ENCODE data around the gene STK32B.

STK32B gene

DNA sequence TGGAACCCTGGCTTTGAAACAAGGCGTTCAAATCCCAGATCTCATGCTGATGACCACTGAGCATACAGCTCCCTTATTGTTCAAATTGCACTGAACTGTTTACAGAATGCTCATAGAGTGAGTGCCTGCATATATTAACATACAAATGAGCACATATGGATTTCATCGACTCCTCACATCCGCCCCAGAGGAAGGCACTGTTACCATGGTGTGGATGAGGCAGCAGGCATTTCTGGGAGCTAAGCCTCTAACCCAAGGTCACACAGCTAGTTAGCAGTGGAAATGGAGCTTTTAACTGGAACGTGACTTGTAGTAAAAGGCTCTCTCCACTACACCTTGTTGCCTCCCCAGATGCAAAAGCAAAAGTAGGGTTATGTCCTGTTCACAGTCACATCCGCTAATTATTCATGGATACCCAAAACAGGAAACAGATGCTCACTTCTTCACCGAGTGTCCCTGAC, 289.7 kb downstream of the STK32B start:
- H3K9me3 Mint-ChIP-seq = peaks cover 5% of the 10 kb centered on the region
- no peak overlapping the region for H3K4me3 Mint-ChIP-seq
- H3K36me3 Mint-ChIP-seq (ENCODE audit: low read depth) = no peaks in the 10 kb centered on the region
- H3K27me3 Mint-ChIP-seq = no peaks in the 10 kb centered on the region
- H3K27ac Mint-ChIP-seq = no peak overlapping the region
- no peaks in the 10 kb centered on the region for H3K4me1 Mint-ChIP-seq (ENCODE audit: low read depth)

DNA sequence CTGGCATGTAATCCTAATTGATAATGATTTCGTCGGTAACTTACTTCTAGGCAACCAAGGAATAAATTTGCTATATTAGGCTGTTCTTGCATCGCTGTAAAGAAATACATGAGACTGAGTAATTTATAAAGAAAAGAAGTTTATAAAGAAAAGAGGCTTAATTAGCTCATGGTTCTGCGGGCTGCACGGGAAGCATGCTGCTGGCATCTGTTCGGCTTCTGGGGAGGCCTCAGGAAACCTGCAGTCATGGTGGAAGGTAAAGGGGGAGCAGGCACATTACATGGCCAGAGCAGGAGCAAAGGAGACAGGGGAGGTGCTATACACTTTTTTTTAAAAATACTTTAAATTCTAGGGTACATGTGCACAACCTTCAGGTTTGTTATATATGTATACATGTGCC, 290.2 kb downstream of the STK32B start:
- Mint-ChIP-seq H3K4me1 (ENCODE audit: low read depth) (no peaks in the 10 kb centered on the region), H3K9me3 (peaks cover 5% of the 10 kb centered on the region), H3K4me3 (no peak overlapping the region), H3K36me3 (ENCODE audit: low read depth) (no peaks in the 10 kb centered on the region), H3K27me3 (no peaks in the 10 kb centered on the region), H3K27ac (no peak overlapping the region)

DNA sequence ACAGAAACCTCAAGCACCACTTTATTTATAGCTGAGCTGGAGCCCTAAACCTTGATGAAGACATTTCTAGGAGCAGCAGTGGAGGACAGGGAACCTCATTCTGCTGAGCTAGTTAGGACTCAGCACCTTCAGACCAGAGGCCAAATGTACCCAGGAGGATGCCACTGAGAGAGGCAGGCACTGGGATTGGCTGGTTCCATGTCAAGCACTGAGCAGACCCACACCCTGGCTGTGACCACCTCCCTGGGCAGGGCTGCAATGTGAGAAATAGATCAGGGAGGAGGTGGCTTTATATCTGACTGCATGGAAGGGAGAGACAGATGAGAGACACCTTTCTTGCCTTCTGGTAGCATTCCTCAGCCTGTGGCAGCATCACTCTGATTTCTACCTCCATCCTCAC, 304.6 kb downstream of the STK32B start:
- peaks cover 4% of the 10 kb centered on the region for H3K27me3 Mint-ChIP-seq
- no peak overlapping the region for H3K4me3 Mint-ChIP-seq
- no peaks in the 10 kb centered on the region for H3K36me3 Mint-ChIP-seq (ENCODE audit: low read depth)
- H3K4me1 Mint-ChIP-seq (ENCODE audit: low read depth) = no peaks in the 10 kb centered on the region
- H3K9me3 Mint-ChIP-seq = peaks cover 3% of the 10 kb centered on the region
- no peak overlapping the region for H3K27ac Mint-ChIP-seq

DNA sequence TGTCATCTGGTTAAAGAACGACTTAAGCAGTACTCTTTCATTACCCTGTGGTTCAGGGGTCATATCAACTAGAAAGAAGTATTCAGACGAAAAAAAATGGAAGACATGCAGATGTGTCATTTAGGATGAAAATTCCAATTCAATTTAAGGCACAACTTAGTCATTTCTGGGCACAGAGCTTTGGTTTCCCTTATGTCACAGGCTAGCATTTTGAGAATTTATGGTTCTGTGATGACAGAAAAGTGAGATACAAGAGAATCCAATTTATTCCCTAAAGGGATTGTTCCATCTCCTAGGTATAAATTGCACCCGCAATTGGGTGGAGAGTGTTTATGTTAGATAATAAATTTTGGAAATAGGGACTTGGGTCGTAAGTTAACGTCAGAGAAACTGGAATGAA, 306.6 kb downstream of the STK32B start:
- H3K27ac Mint-ChIP-seq = no peak overlapping the region
- no peaks in the 10 kb centered on the region for H3K36me3 Mint-ChIP-seq (ENCODE audit: low read depth)
- no peak overlapping the region for H3K4me3 Mint-ChIP-seq
- no peaks in the 10 kb centered on the region for H3K27me3 Mint-ChIP-seq
- H3K4me1 Mint-ChIP-seq (ENCODE audit: low read depth) = no peaks in the 10 kb centered on the region
- peaks cover 3% of the 10 kb centered on the region for H3K9me3 Mint-ChIP-seq

DNA sequence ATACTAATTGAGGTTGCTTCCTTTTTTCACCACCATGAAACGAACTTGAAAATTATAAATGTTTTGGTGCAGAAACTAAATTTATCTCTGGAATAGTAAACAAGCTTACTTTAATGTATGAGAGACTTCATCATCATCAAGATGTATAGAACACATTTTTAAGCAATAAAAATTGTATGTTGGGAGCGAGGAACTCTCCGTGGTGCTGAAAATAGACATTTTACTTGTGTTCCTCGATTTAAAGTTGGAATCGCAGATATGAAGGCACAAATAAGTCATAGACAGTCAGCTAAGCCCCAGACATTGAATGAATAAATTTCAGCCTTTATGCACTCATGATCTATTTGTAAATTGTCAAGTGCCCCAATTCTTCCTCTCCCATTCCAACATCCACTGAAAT, 310.7 kb downstream of the STK32B start:
- Mint-ChIP-seq H3K4me3 (no peak overlapping the region), H3K27me3 (no peaks in the 10 kb centered on the region), H3K4me1 (ENCODE audit: low read depth) (no peaks in the 10 kb centered on the region), H3K36me3 (ENCODE audit: low read depth) (no peaks in the 10 kb centered on the region), H3K27ac (no peak overlapping the region), H3K9me3 (peaks cover 3% of the 10 kb centered on the region)

DNA sequence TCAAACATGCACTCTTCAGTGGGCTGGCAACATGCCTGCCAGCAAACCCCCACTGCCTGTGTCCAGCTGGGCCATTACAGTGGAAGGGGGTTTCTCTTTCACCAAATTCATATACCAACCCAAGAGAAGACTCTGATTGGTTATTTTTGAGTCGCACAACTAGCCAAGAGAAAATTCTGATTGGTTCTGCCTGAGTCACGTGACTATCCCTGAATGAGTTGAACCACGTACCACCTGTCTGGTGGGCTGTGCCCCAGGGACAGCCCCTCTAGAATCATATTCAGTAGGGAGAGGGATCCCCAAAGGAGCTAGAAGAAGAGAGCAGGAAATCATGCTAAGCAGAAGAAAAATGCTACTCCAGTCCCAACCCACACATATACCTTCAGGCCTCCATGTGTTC, 313.1 kb downstream of the STK32B start:
- H3K4me1 Mint-ChIP-seq (ENCODE audit: low read depth) = no peaks in the 10 kb centered on the region
- H3K4me3 Mint-ChIP-seq = no peak overlapping the region
- no peak overlapping the region for H3K27ac Mint-ChIP-seq
- H3K36me3 Mint-ChIP-seq (ENCODE audit: low read depth) = no peaks in the 10 kb centered on the region
- H3K27me3 Mint-ChIP-seq = no peaks in the 10 kb centered on the region
- peaks cover 3% of the 10 kb centered on the region for H3K9me3 Mint-ChIP-seq

DNA sequence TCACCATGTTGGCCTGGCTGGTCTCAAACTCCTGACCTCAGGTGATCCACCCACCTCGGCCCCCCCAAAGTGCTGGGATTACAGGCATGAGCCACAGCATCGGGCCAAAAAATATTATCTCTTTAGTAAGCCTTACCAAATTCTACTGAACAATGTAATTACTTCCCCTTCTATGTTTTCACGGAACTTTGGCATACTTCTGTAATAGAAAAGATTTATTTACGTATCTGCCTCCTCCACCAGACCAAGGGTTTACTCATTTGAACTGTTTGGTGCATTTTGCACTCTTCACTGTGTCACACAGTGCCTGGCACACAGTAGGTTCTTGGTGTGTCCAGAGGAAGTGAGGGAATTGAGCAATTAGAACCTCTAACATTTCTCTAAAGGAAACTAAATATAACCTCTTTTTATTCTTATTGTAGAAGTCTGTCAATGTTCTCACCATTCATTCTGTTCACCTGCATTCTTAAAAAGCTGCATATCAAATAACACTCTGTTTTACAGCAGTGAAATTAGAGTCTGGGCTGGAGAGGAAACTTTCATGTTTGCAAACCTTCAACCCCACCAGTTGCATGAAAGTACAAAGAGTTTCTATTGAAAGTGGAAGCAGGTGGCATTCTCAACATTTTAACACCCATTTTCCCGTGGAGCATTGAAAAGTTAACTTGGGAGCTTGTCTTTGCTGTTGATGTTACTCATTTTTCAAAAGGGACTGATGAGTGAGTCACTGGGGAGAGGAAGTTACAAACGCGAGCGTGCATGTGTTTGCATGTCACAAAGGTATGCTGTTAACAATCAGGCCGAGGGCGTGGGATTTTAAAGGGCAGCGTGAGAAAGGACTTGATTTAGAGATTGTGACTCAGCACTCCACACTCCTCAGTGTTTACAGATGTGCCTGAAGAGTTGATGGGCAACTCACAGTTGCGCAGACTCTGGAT, 314.1 kb downstream of the STK32B start:
- H3K4me3 Mint-ChIP-seq = no peak overlapping the region
- H3K4me1 Mint-ChIP-seq (ENCODE audit: low read depth) = no peaks in the 10 kb centered on the region
- no peak overlapping the region for H3K27ac Mint-ChIP-seq
- no peaks in the 10 kb centered on the region for H3K27me3 Mint-ChIP-seq
- peaks cover 1% of the 10 kb centered on the region for H3K9me3 Mint-ChIP-seq
- no peaks in the 10 kb centered on the region for H3K36me3 Mint-ChIP-seq (ENCODE audit: low read depth)

DNA sequence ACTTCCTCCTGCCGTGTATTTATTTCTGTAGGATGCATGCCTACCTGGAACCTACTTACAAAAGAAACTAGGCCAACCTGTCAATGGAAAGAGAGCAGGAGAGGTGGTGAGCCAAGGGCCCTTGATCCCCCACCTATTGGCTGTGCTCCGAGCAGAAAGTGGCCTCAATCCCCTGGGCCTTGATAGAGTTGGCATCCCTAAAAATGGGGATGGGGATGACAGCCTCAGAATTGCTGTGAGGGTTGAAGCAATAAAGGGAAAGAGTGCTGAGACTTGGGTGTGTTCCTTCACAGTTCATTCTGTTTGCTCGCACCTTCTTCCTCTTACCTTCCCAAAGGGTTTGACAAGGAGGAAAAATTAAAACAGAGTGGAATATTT, 314.7 kb downstream of the STK32B start:
- H3K27ac Mint-ChIP-seq = no peak overlapping the region
- H3K4me3 Mint-ChIP-seq = no peak overlapping the region
- H3K9me3 Mint-ChIP-seq = no peaks in the 10 kb centered on the region
- no peaks in the 10 kb centered on the region for H3K36me3 Mint-ChIP-seq (ENCODE audit: low read depth)
- no peaks in the 10 kb centered on the region for H3K27me3 Mint-ChIP-seq
- H3K4me1 Mint-ChIP-seq (ENCODE audit: low read depth) = no peaks in the 10 kb centered on the region

DNA sequence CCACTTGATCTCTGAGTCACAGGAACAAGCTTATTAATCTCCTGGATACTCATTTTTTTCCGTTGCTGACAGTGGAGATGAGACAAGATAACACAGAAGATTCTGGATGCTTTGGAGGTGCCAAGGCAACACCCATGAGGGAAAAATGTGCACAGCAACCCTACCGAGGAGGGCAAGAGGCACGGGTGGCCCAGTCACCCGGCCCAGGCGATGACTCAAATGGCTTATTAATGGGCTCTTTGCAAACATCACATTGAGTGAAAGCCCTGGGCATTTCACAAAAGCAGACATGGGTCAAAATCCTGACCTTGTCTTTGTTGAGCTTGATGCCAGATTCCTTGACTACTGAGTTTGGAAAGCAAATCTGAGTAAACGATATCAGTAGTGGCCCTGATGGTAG, 315.1 kb downstream of the STK32B start:
- Mint-ChIP-seq H3K4me1 (ENCODE audit: low read depth) (no peaks in the 10 kb centered on the region), H3K4me3 (no peak overlapping the region), H3K27me3 (no peaks in the 10 kb centered on the region), H3K9me3 (no peaks in the 10 kb centered on the region), H3K27ac (no peak overlapping the region), H3K36me3 (ENCODE audit: low read depth) (no peaks in the 10 kb centered on the region)

DNA sequence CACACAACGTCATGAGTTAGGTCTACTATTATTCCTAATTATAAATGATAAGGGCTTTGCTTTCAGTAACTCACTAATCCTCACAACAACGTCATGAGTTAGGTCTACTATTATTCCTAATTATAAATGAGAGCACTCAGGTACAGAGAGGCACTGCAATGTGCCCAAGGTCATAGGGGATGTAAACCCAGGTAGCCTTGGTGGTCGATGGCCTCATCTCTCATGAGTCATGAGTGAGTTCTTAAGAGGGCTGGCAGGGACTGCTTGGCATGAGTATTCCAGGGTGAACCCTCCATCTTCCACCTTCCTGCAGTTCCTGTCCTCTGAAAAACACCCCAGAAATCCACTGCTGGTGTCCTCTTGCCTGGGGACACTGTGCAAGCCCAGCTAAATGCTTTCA, 317.1 kb downstream of the STK32B start:
- no peaks in the 10 kb centered on the region for H3K4me1 Mint-ChIP-seq (ENCODE audit: low read depth)
- H3K9me3 Mint-ChIP-seq = no peaks in the 10 kb centered on the region
- no peak overlapping the region for H3K4me3 Mint-ChIP-seq
- H3K27me3 Mint-ChIP-seq = no peaks in the 10 kb centered on the region
- H3K36me3 Mint-ChIP-seq (ENCODE audit: low read depth) = no peaks in the 10 kb centered on the region
- no peak overlapping the region for H3K27ac Mint-ChIP-seq

DNA sequence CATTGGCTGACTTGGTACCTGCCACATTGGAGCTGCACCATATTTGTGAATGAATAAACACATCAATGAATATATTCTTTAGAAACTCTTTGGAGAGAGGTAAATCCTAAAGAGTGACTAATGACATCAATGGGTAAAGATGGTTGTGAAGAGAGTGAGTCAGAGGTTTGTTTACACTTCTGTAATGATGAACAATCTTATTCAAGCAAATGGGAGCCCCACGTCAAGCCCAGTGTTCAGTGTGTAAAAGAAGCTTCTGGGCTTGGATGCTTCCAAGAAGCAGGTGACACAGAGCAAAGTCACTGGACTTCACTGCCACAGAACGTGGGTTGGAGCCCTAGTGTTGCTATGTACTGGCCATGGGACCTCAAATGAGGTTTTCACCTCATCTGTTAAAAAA, 319.0 kb downstream of the STK32B start:
- Mint-ChIP-seq H3K4me1 (ENCODE audit: low read depth) (no peaks in the 10 kb centered on the region), H3K4me3 (no peak overlapping the region), H3K27ac (no peak overlapping the region), H3K9me3 (peaks cover 5% of the 10 kb centered on the region), H3K36me3 (ENCODE audit: low read depth) (no peaks in the 10 kb centered on the region), H3K27me3 (no peaks in the 10 kb centered on the region)

DNA sequence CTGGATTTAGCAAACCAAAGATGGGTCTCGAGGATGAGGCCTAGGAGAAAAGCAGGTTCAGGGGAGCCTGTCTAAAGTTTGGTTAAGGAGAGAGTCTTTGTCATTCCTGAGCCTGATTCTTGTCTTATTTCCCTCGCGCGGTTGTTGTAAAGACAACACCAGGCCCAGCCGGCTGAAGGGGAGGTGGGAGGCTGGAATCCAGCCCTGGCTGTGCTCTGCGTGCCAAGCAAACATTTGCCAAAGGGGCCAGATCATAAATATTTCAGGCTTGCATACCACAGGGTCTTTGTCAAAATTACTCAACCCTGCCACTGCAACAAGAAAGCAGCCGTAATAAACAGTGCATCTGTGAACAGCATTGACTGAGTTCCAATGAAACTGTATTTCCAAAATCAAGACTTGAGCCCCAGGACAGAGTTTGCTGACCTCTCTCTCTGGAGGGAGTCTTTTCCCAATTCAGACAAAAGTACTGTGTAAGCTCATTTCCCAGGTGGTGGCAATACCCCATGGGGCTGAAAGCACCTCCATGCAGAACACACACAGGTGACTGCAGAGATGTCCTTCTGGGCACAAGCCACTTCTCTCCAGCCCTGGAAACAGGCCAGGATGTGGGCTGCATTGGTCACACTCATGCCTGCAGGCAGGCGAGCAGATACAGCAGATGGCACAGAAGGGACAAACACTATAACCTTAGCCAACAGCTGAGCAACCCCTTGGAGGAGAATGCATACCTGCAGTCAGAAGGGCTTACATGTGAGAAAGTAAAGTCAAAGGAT, 320.3 kb downstream of the STK32B start:
- no peaks in the 10 kb centered on the region for H3K27me3 Mint-ChIP-seq
- H3K27ac Mint-ChIP-seq = no peak overlapping the region
- H3K36me3 Mint-ChIP-seq (ENCODE audit: low read depth) = no peaks in the 10 kb centered on the region
- no peak overlapping the region for H3K4me3 Mint-ChIP-seq
- H3K9me3 Mint-ChIP-seq = peaks cover 5% of the 10 kb centered on the region
- no peaks in the 10 kb centered on the region for H3K4me1 Mint-ChIP-seq (ENCODE audit: low read depth)

DNA sequence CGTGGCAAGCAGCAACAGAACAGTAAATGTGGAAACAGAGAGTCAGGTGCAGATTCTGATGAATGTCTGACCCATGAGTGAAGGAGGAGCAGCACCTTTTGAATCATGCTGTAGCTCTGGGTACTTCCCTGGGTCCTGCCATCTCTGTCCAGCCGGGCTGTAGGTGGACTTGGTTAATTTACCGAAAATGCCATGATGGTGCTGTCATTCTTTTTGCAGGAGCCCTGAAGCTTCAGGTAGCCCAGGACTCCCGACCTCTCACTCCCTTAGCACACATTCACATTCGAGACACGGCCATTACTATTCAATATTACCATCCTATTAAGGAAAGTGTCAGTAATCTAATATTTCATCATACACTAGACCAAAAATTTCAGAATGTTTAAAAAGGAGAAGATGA, 320.9 kb downstream of the STK32B start:
- Mint-ChIP-seq H3K4me3 (no peak overlapping the region), H3K27ac (no peak overlapping the region), H3K36me3 (ENCODE audit: low read depth) (no peaks in the 10 kb centered on the region), H3K27me3 (no peaks in the 10 kb centered on the region), H3K9me3 (peaks cover 5% of the 10 kb centered on the region), H3K4me1 (ENCODE audit: low read depth) (no peaks in the 10 kb centered on the region)

DNA sequence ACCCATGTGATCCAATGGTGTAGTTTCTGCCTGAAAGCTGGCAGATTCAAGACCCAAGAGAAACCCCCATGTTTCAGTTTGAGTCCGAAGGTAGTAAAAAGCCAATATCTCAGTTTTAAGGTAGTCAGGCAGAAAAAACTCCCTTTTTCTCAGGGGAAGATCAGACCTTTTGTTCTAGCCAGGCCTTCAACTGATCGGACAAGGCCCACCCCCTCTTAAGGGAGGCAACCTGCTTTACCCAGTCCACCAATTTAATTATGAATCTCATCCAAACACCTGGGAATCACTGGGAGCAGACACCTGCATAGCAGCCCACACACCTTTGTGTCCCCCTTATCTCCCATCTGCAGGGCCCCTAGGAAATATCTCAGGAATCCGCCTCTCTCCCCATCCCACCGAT, 322.0 kb downstream of the STK32B start:
- no peaks in the 10 kb centered on the region for H3K36me3 Mint-ChIP-seq (ENCODE audit: low read depth)
- H3K27ac Mint-ChIP-seq = no peak overlapping the region
- no peaks in the 10 kb centered on the region for H3K4me1 Mint-ChIP-seq (ENCODE audit: low read depth)
- peaks cover 5% of the 10 kb centered on the region for H3K9me3 Mint-ChIP-seq
- no peaks in the 10 kb centered on the region for H3K27me3 Mint-ChIP-seq
- H3K4me3 Mint-ChIP-seq = no peak overlapping the region

DNA sequence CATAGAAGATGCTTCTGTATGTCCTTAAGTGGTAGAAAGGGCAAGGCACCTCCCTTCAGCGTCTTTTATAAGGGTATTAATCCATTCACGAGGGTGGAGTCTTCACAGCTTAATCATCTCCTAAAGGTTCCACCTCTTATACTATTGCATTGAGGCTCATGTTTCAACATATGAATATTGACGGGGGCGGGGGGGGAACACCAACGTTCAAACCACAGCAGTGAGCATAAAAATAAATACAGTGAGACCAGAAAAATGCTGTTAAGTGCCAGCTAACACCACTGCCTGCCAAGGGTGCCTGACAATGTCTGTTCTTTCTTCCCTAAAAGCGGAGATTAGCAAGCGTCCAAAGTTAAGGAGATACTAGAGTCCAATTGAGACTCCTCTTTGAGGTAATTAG, 323.3 kb downstream of the STK32B start:
- H3K27ac Mint-ChIP-seq = no peak overlapping the region
- no peak overlapping the region for H3K4me3 Mint-ChIP-seq
- H3K36me3 Mint-ChIP-seq (ENCODE audit: low read depth) = no peaks in the 10 kb centered on the region
- H3K4me1 Mint-ChIP-seq (ENCODE audit: low read depth) = no peaks in the 10 kb centered on the region
- no peaks in the 10 kb centered on the region for H3K27me3 Mint-ChIP-seq
- peaks cover 5% of the 10 kb centered on the region for H3K9me3 Mint-ChIP-seq

All from stimulated activated naive CD8-positive, alpha-beta T cell treated with anti-CD3 and anti-CD28 coated beads, Interleukin-15, Interleukin-2, amounts not matched to agents 100 ng/mL and 50 ng/mL, for 24 hours (primary cell).